Measurements from ENCODE around the gene IRF2BP1.

DNA sequence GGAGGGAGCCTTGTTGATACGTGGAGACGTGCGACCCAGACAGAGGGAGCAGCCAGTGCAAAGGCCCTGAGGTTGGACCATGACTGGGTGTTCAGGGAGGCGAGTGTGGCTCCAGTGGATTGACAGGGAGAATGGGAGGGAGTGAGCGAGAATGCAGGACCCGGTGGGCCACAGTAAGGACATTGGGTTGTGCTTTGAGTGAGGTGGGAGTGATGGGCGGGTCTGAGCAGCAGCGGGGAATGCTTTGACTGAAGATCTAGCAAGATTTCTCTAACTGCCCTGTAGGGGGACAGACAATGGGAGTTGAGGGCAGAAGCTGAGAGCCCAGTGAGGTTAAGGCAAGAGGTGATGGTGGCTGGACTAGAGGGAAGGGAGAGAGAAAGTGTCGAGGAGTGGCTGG, 36.3 kb upstream of the IRF2BP1 start:
- TF ChIP-seq, protein P1, sequence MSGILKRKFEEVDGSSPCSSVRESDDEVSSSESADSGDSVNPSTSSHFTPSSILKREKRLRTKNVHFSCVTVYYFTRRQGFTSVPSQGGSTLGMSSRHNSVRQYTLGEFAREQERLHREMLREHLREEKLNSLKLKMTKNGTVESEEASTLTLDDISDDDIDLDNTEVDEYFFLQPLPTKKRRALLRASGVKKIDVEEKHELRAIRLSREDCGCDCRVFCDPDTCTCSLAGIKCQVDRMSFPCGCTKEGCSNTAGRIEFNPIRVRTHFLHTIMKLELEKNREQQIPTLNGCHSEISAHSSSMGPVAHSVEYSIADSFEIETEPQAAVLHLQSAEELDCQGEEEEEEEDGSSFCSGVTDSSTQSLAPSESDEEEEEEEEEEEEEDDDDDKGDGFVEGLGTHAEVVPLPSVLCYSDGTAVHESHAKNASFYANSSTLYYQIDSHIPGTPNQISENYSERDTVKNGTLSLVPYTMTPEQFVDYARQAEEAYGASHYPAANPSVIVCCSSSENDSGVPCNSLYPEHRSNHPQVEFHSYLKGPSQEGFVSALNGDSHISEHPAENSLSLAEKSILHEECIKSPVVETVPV (CRISPR knock-in tag; IDR thresholded peaks at IDR 0.05) = no peak
- TF ChIP-seq, protein P2, sequence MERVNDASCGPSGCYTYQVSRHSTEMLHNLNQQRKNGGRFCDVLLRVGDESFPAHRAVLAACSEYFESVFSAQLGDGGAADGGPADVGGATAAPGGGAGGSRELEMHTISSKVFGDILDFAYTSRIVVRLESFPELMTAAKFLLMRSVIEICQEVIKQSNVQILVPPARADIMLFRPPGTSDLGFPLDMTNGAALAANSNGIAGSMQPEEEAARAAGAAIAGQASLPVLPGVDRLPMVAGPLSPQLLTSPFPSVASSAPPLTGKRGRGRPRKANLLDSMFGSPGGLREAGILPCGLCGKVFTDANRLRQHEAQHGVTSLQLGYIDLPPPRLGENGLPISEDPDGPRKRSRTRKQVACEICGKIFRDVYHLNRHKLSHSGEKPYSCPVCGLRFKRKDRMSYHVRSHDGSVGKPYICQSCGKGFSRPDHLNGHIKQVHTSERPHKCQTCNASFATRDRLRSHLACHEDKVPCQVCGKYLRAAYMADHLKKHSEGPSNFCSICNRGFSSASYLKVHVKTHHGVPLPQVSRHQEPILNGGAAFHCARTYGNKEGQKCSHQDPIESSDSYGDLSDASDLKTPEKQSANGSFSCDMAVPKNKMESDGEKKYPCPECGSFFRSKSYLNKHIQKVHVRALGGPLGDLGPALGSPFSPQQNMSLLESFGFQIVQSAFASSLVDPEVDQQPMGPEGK (CRISPR knock-in tag; IDR thresholded peaks at IDR 0.05; ENCODE audit: borderline replicate concordance) = no peak
- TF ChIP-seq ARNTL (CRISPR knock-in tag; IDR thresholded peaks at IDR 0.05; ENCODE audit: borderline replicate concordance, low read depth) (no peak), ZNF8 (CRISPR knock-in tag; IDR thresholded peaks at IDR 0.05) (no peak), TOX (CRISPR knock-in tag; IDR thresholded peaks at IDR 0.05; ENCODE audit: borderline replicate concordance) (no peak)
- TF ChIP-seq, protein P3, sequence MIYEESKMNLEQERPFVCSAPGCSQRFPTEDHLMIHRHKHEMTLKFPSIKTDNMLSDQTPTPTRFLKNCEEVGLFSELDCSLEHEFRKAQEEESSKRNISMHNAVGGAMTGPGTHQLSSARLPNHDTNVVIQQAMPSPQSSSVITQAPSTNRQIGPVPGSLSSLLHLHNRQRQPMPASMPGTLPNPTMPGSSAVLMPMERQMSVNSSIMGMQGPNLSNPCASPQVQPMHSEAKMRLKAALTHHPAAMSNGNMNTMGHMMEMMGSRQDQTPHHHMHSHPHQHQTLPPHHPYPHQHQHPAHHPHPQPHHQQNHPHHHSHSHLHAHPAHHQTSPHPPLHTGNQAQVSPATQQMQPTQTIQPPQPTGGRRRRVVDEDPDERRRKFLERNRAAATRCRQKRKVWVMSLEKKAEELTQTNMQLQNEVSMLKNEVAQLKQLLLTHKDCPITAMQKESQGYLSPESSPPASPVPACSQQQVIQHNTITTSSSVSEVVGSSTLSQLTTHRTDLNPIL (CRISPR knock-in tag; IDR thresholded peaks at IDR 0.05; ENCODE audit: low read depth) = no peak

Data from SK-N-SH treated with all-trans-retinoic acid at 6 μM for 48 hours (cell line).